ENCODE data around the gene CTDSP2.
"Not testable (repeated sequence)": the region's sequence is repeated elsewhere in the genome, so short reads cannot be mapped to it uniquely, and the experiment has no call there.

The CTDSP2 gene

GRCh38 chr12:57846577-57847319 lies at the start of gene CTDSP2:
Gene CTDSP2, minus strand, starts transcription at chr12:57846729. Its CDS starts 294 bp downstream, at chr12:57846435.
- peak; percentile 98 for DNase-seq

GRCh38 chr12:57896115-57896433 lies 49.5 kb upstream of the CTDSP2 start:
- peak; percentile 29 for DNase-seq

- peak; percentile 40 for DNase-seq
These were observed 49.0 kb upstream of the CTDSP2 start for GRCh38 chr12:57895389-57896114.

- no peak for DNase-seq
These were observed 48.1 kb upstream of the CTDSP2 start for GRCh38 chr12:57894399-57895292.

- peak; percentile 77 for DNase-seq
These were observed 47.2 kb upstream of the CTDSP2 start for GRCh38 chr12:57893431-57894353.

GRCh38 chr12:57892232-57892972 lies 45.9 kb upstream of the CTDSP2 start:
- no peak for DNase-seq

GRCh38 chr12:57891542-57892228 lies 45.2 kb upstream of the CTDSP2 start:
- no peak for DNase-seq

- no peak for DNase-seq
These were observed 43.9 kb upstream of the CTDSP2 start for GRCh38 chr12:57890191-57891115.

- DNase-seq: peak; percentile 34
These were observed 43.0 kb upstream of the CTDSP2 start for GRCh38 chr12:57889500-57889989.

GRCh38 chr12:57888409-57889157 lies 42.1 kb upstream of the CTDSP2 start:
- DNase-seq: peak; percentile 64

- peak; percentile 76 for DNase-seq
These were observed 41.3 kb upstream of the CTDSP2 start for GRCh38 chr12:57887631-57888408.

GRCh38 chr12:57886964-57887363 lies 40.4 kb upstream of the CTDSP2 start:
- DNase-seq: not testable (repeated sequence)

- no peak for DNase-seq
These were observed 40.0 kb upstream of the CTDSP2 start for GRCh38 chr12:57886542-57886941.

- no peak for DNase-seq
These were observed 38.7 kb upstream of the CTDSP2 start for GRCh38 chr12:57885207-57885606.

GRCh38 chr12:57883700-57884099 lies 37.2 kb upstream of the CTDSP2 start:
- DNase-seq: no peak

GRCh38 chr12:57883057-57883456 lies 36.5 kb upstream of the CTDSP2 start:
- no peak for DNase-seq

- no peak for DNase-seq
These were observed 36.0 kb upstream of the CTDSP2 start for GRCh38 chr12:57882575-57882974.

- no peak for DNase-seq
These were observed 34.9 kb upstream of the CTDSP2 start for GRCh38 chr12:57881475-57881874.

Data from EL (cell line).